Measurements from ENCODE around the gene C1orf174. TPM values are rescaled to one million over a fixed set of nuclear protein-coding genes. Genes with fewer than 3 reads are reported as not detected.

The C1orf174 gene
- total RNA-seq, 1 experiment from 2014 or later = 22.1 TPM

DNA sequence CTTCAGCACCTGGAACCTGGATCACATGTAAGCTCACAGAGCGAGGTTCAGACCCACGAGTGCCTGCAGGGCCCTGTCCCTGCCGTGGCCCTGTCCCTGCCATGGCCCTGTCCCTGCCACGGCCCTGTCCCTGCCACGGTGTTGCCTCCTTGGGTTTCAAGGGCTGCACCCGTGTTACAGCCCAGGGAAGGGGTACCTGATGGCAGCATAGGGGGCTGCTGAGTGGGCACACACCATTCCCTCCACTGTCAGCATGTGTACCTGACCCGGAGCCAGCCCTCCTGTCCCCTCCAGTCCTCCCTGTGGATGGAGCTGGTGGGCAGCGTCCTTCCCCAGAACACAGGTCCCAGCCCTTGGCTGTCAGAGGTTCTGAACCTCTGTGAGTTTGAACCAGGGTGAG, 27.5 kb downstream of the C1orf174 start:
- ChIA-PET CTCF (no interaction called here), POLR2A (ENCODE audit: unreplicated experiment) (no interaction called here)
- Histone ChIP-seq H3K9me3 (ENCODE audit: insufficient read depth, low read depth) (no peaks in the 10 kb centered on the region), H3K4me1 (replicated peaks; ENCODE audit: insufficient read depth) (no peaks in the 10 kb centered on the region), H3K36me3 (ENCODE audit: low read depth) (no peaks in the 10 kb centered on the region), H4K20me1 (ENCODE audit: insufficient read depth) (no peaks in the 10 kb centered on the region), H3K27me3 (ENCODE audit: insufficient read depth, low read depth) (no peaks in the 10 kb centered on the region), H3K79me2 (ENCODE audit: low read depth) (no peaks in the 10 kb centered on the region), H2AFZ (no peak overlapping the region), H3F3A (ENCODE audit: insufficient read depth, low read depth) (peaks cover 3% of the 10 kb centered on the region; the same call in 1 of the 2 replicates), H3K4me2 (no peak overlapping the region), H3K27ac (no peak overlapping the region), H3K9me2 (ENCODE audit: insufficient read depth) (no peaks in the 10 kb centered on the region), H3K4me3 (no peak overlapping the region)
- TF ChIP-seq, protein P1, sequence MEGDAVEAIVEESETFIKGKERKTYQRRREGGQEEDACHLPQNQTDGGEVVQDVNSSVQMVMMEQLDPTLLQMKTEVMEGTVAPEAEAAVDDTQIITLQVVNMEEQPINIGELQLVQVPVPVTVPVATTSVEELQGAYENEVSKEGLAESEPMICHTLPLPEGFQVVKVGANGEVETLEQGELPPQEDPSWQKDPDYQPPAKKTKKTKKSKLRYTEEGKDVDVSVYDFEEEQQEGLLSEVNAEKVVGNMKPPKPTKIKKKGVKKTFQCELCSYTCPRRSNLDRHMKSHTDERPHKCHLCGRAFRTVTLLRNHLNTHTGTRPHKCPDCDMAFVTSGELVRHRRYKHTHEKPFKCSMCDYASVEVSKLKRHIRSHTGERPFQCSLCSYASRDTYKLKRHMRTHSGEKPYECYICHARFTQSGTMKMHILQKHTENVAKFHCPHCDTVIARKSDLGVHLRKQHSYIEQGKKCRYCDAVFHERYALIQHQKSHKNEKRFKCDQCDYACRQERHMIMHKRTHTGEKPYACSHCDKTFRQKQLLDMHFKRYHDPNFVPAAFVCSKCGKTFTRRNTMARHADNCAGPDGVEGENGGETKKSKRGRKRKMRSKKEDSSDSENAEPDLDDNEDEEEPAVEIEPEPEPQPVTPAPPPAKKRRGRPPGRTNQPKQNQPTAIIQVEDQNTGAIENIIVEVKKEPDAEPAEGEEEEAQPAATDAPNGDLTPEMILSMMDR (conservative IDR thresholded peaks at IDR 0.05) = no peak
- no peak for TF ChIP-seq EZH2 (IDR thresholded peaks at IDR 0.05; ENCODE audit: low read depth)
- no TSS peak for BruUV-seq (replicated peaks)
- DNase-seq = no peak
- intact Hi-C loops (cut with micrococcal nuclease; ENCODE audit: unreplicated experiment) = no loop called here

DNA sequence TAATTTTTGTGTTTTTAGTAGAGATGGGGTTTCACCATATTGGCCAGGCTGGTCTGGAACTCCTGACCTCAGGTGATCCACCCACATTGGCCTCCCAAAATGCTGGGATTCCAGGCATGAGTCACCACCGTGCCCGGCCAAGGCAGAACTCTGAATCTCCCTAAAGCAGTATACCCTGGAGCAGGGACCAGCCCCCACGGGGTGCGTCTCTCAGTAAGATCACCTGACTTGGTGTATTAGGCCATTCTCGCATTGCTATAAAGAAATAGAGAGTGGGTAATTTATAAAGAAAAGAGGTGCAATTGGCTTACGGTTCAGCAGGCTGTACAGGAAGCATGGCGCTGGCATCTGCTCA, 28.6 kb downstream of the C1orf174 start:
- no peaks in the 10 kb centered on the region for H4K20me1 ChIP-seq (ENCODE audit: insufficient read depth)
- H3K36me3 ChIP-seq (ENCODE audit: low read depth) = no peaks in the 10 kb centered on the region
- ChIA-PET POLR2A (ENCODE audit: unreplicated experiment) (no interaction called here), CTCF (no interaction called here)
- no peaks in the 10 kb centered on the region for H3K27me3 ChIP-seq (ENCODE audit: insufficient read depth, low read depth)
- H2AFZ ChIP-seq = no peak overlapping the region
- no peaks in the 10 kb centered on the region for H3K9me2 ChIP-seq (ENCODE audit: insufficient read depth)
- intact Hi-C loops (cut with micrococcal nuclease; ENCODE audit: unreplicated experiment) = no loop called here
- DNase-seq = no peak
- no peak overlapping the region for H3K27ac ChIP-seq
- no TSS peak for BruUV-seq (replicated peaks)
- H3K79me2 ChIP-seq (ENCODE audit: low read depth) = no peaks in the 10 kb centered on the region
- H3K4me1 ChIP-seq (replicated peaks; ENCODE audit: insufficient read depth) = no peaks in the 10 kb centered on the region
- H3K4me2 ChIP-seq = no peak overlapping the region
- no peak for TF ChIP-seq EZH2 (IDR thresholded peaks at IDR 0.05; ENCODE audit: low read depth)
- H3K4me3 ChIP-seq = no peak overlapping the region
- peaks cover 3% of the 10 kb centered on the region; the same call in 1 of the 2 replicates for H3F3A ChIP-seq (ENCODE audit: insufficient read depth, low read depth)
- H3K9me3 ChIP-seq (ENCODE audit: insufficient read depth, low read depth) = no peaks in the 10 kb centered on the region

DNA sequence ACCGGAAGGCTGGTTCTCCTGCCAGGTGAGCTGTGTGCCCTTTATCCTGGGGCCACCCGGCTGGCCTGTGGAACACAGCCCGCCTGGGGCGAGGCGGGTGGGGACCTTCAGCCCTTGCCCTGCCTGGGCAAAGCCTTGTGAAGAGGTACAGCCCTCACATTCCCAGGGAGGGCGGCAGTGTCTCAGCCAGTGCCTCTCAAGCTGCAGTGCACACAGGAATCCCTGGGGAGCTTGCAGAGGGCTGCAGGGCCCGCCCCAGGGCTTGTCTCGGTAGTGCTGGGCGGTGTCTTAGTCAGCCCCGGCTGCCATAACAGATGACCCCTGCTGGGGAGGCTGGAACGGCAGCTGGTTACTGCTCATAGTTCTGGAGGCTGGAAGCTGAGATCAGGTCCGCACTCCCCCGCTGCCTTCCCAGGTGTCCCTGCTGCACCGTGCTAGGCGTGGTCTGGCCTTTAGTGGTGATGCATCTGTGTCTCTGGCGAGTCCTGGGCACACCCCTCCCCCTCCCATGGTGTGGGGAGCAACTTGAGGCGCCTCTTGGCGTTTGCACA, 30.2 kb downstream of the C1orf174 start:
- Histone ChIP-seq H3K4me1 (replicated peaks; ENCODE audit: insufficient read depth) (no peaks in the 10 kb centered on the region), H3K4me2 (no peak overlapping the region), H3K9me2 (ENCODE audit: insufficient read depth) (no peaks in the 10 kb centered on the region), H4K20me1 (ENCODE audit: insufficient read depth) (no peaks in the 10 kb centered on the region), H3K36me3 (ENCODE audit: low read depth) (no peaks in the 10 kb centered on the region), H3K9me3 (ENCODE audit: insufficient read depth, low read depth) (no peaks in the 10 kb centered on the region), H3F3A (ENCODE audit: insufficient read depth, low read depth) (peaks cover 3% of the 10 kb centered on the region; the same call in 1 of the 2 replicates), H3K27ac (no peak overlapping the region), H3K27me3 (ENCODE audit: insufficient read depth, low read depth) (no peaks in the 10 kb centered on the region), H3K79me2 (ENCODE audit: low read depth) (no peaks in the 10 kb centered on the region), H2AFZ (no peak overlapping the region), H3K4me3 (no peak overlapping the region)
- DNase-seq = no peak
- BruUV-seq (replicated peaks) = no TSS peak
- TF ChIP-seq, protein P1 (conservative IDR thresholded peaks at IDR 0.05) = no peak
- no peak for TF ChIP-seq EZH2 (IDR thresholded peaks at IDR 0.05; ENCODE audit: low read depth)
- intact Hi-C loops (cut with micrococcal nuclease; ENCODE audit: unreplicated experiment) = no loop called here
- POLR2A ChIA-PET (ENCODE audit: unreplicated experiment) = no interaction called here
- CTCF ChIA-PET = no interaction called here

DNA sequence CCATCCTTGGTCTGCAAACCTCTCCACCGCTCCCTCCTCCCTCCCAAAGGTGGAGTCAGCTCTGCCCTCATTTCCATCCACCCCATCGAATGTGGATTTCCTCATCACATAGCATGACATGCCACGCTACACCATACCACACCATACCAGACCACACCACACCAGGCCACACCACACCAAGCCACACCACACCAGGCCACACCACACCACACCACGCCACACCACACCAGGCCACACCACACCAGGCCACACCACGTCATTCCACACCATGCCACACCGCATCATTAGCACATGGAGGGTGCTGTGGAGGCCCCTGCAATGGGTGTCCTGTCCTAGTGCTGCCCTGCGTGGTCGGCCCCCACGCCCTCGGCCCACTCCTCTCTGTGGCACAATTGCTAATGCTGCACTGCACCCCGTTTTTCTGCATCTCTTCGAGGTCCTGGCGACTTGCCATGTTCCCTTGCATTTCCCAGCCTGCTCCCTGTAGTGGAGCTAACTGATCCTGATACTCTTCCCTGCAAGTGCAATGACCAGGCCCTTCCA, 31.5 kb downstream of the C1orf174 start:
- no TSS peak for BruUV-seq (replicated peaks)
- Histone ChIP-seq H3K27ac (no peak overlapping the region), H3K9me2 (ENCODE audit: insufficient read depth) (no peaks in the 10 kb centered on the region), H3K36me3 (ENCODE audit: low read depth) (no peaks in the 10 kb centered on the region), H3F3A (ENCODE audit: insufficient read depth, low read depth) (peaks cover 3% of the 10 kb centered on the region; the same call in 1 of the 2 replicates), H3K79me2 (ENCODE audit: low read depth) (no peaks in the 10 kb centered on the region), H3K9me3 (ENCODE audit: insufficient read depth, low read depth) (no peaks in the 10 kb centered on the region), H2AFZ (no peak overlapping the region), H3K4me2 (no peak overlapping the region), H4K20me1 (ENCODE audit: insufficient read depth) (no peaks in the 10 kb centered on the region), H3K4me3 (no peak overlapping the region), H3K27me3 (ENCODE audit: insufficient read depth, low read depth) (no peaks in the 10 kb centered on the region), H3K4me1 (replicated peaks; ENCODE audit: insufficient read depth) (no peaks in the 10 kb centered on the region)
- CTCF ChIA-PET = no interaction called here
- POLR2A ChIA-PET (ENCODE audit: unreplicated experiment) = no interaction called here
- no peak for DNase-seq
- TF ChIP-seq, protein P1 (conservative IDR thresholded peaks at IDR 0.05) = no peak
- TF ChIP-seq EZH2 (IDR thresholded peaks at IDR 0.05; ENCODE audit: low read depth) = no peak
- intact Hi-C loops (cut with micrococcal nuclease; ENCODE audit: unreplicated experiment) = no loop called here

Data from PC-9 (cell line).